Measurements from ENCODE around the gene TNFRSF21.

- TF ChIP-seq CTCF (IDR thresholded peaks at IDR 0.05) (no peak), POLR2A (IDR thresholded peaks at IDR 0.05) (no peak), EP300 (IDR thresholded peaks at IDR 0.05) (no peak)
Observed at GRCh38 chr6:47276377-47276776, 33.3 kb downstream of the TNFRSF21 start.
